Embryonic facial prominence (tissue), 1 donor: ENCODE results near the gene ADAM8.

Experiments used
- DNase-seq: peaks from one replicate; pipeline ENCODE4 v3.0.0-alpha.2; 2016; ENCODE audit errors: extremely low spot score

Gene ADAM8

DNA sequence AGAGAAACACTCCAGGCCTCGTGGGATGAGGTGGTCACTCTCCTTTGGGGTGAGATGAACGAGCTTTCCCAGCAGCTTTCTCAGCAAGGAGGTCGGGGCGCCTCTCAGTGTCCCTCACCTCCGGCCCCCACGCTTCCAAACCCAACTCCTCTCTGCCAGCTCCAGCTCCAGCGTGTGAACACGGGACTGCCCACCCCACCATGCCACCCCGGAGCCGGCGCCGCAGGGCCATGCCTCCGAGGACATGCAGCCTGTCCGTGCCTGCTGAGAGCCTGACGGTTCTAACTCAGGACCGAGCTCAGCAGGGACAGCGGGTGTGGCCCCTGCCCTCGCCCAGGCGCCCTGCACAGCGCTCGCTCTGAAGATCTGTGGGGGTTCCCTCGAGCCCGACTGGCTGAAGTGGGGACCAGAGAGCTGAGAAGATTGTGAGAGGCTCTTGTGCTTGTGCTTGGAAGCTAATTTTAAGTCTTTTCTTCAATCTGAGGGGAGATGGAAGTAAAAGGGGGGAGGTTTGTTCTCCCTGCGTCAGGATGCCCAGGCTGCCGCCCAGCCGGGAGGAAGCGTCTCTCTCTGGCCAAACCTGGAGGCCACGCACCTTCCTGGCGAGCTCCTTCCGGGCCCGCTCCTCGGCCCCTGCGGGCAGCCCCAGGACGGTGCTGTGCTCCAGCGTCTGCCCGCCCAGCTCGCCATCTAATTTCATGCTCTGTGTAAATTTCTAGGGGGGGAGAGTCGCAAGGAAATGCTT lies 5.1 kb upstream of the ADAM8 start:
- DNase-seq = no peak

DNA sequence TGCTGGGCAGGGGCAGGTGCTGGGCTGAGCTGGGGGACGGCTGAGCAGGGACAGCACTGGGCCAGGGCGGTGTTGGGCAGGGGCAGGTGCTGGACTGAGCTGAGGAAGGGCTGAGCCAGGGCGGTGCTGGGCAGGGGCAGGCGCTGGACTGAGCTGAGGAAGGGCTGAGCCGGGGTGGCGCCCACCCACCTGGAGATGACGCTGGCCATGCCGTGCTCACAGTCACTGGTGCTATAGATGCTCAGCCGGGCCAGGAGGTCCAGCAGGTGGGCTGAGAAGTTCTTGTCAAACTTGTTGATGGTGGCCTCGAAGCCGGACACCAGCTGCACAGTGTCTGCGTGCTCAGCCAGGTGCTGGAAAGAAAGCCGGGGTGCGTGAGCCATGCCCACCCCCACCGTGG lies 4.4 kb upstream of the ADAM8 start:
- DNase-seq = no peak

DNA sequence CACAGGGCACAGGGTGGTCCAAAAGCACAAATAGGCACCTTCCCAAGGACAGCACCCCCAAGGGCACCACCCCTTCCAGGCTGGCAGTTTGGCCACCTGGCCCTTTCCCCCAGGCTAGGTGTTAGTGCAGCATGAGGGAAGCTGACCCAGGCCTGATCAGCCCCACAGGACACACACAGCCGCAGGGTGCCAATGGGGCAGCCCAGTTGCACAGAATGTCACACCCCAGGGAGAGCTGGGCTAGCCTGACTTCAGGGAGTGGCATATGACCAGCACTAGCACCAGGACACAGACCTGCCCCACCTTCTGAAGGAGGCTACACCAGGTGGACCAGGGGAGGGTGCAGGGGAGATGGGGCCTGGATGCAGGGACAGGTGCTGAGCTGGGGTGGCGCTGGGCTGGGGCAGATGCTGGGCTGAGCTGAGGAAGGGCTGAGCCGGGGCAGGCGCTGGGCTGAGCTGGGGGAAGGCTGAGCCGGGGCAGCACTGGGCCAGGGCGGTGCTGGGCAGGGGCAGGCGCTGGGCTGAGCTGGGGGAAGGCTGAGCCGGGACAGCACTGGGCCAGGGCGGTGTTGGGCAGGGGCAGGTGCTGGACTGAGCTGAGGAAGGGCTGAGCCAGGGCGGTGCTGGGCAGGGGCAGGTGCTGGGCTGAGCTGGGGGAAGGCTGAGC lies 3.9 kb upstream of the ADAM8 start:
- no peak for DNase-seq

DNA sequence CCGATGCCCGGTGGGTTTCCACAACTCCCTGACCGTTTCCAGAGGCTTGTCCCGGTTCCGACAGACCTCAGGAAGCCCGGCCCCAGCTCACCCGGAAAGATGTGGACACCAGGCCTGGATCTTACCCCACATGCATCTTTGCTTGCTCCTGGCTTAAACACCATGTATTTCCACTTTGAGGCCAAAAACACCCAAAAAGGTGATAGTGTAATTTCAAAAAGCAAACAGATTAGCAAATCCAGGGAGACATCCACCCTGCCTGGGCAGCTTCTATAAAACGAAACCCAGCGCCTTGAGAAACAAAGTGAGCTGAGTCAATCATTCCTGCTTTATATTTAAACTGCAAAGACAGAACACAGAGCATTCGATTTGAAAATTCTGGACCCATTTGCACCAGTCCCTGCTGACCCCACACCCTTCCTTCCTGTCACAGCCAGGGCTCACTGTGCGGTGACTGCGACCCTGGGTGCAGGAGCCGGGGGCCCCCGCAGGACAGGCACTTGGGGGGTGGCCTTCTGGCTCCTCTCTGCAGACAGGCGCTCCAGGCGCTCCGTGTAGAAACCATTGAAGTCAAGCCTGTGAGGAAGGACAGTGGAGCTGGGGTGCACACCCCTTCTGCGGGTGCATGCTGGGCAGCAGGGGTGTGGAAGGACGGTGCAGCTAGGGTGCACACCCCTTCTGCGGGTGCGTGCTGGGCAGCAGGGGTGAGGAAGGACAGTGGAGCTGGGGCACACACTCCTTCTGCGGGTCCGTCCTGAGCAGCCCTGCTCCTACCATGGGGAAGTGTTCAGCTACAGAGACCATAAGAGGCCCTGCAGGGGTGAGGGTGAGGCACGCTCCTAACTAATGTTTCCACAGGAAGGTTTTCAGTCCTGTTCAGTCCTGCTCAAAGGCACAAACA lies 2.9 kb upstream of the ADAM8 start:
- no peak for DNase-seq

DNA sequence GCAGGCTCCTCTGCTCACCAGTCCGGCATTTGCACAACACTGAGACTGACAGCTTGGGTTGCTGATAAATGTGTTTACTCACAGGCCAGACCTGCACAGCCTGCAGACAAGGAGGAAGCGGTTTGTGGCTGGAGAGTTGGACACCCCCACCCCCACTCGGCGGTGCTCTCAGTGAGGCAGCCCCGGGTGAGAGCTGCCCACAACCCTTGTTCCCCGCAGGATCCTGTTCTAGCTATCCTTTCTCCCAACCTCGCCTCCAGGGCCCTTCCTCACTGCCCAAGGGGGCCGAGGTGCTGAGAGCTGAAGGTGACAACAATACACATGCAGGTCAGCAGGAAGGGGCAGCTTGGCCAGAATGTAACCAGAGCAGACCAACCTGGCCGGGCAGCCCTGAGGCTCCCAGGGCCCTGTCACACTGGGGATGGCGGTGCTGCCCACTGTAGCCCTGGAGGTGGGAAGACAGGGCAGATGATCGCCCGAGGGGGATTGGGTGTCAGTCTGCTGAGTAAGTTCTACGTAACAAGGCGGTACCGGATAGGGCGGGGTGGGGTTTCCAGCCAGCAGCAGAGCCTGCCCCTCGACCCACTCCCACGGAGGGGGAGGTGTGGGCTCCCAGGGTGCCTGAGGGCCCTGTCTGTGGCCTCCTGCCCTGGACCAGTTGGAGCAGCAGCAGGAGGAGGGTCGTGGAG lies 2.1 kb upstream of the ADAM8 start:
- no peak for DNase-seq

DNA sequence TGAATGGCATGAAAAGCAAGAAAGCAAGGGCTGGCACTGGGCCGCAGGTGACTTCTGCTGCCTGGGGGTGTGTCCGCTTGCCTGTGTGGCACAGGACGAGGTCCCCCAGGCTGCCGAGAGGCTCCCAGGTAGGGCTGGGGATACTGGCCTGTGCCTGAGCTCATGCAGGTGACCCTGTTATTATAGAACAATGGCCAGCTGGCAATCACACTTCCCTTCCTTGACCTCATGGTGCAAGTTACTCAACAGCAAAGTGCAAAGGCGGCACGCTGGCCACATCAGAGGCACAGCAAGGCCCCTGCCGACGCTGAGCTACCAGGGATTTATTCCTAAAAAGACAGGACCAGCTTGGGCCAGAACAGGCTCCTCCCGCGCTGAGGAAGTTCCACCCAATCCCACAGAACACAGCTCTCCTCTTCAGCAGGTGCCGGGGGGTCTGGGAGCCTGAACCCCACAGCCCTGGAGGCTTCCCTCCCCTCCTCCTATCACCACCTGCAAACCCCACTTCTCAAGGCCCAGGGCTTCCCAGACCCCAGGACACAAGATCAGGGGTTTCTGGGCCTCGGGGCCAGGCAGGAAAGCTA lies 1.4 kb upstream of the ADAM8 start:
- no peak for DNase-seq

DNA sequence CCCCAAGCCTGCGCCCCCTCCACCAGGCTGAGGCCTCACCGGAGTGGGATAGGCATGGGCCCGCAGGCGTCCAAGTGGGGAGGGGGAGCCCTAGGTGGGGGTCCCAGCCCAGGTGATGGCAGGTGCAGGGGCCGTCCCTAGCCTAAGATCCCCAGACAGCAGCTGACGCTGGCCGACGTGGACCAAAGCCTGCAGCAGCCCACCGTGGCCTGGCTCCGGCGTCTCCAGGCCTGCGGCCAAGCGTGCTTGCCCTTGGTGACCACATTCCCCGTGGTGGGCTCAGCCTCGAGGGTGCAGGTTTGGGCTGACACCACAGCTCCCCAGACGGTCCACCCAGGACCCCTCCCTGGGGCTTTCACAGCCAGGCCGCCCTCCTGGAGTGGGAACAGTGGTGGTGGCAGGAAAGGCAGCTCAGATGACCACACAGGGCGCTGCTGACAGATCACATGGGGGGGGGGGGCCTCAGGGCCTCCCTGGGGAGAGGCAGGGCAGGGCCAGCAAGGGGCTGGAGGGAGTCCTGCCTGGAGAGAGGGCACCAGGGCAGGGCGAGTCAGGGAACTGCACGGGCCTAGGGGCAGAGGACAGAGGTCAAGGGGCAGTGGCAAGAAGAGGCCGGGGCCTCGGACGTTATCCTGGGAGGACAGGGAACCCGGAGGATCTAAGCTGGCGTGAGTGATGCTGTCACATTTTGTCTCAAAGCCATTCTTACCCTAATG lies 767 bp upstream of the ADAM8 start:
- no peak for DNase-seq

DNA sequence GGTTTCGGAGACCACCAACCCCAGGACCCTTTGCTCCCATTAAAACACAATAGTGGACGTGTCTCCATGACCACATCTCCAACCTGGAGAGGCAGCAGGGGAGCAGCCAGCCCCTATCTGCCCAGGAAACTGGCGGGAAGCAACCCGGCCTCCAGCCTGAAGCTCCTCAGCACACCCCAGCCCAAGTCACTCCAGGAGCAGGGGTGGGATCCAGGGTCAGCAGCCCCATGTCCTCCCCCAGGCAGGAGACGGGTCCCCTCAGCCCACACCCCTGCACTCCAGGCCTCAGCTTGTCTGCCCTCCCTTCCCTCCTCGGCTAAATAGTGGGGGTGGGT lies 601 bp downstream of the ADAM8 start:
- no peak for DNase-seq

DNA sequence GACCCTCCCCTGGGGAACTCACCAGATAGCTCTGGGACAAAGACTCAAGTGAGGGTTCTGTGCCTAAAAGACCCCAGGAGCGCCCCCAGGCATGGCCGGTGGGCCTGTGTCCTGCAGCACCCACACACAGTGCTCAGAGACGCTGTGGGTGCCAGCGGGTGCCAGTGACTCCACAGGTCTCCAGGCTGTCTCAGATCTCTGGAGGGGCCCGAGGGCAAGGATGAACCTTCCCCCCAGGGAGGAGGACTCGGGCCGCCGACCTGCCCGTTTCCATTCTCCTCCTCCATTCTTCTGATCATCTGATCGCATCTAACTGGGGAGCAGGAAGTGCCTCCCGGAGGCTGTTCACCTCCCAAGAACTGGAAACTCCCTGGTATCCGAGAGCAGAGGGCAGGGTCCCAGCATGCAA lies 980 bp downstream of the ADAM8 start:
- DNase-seq = no peak

DNA sequence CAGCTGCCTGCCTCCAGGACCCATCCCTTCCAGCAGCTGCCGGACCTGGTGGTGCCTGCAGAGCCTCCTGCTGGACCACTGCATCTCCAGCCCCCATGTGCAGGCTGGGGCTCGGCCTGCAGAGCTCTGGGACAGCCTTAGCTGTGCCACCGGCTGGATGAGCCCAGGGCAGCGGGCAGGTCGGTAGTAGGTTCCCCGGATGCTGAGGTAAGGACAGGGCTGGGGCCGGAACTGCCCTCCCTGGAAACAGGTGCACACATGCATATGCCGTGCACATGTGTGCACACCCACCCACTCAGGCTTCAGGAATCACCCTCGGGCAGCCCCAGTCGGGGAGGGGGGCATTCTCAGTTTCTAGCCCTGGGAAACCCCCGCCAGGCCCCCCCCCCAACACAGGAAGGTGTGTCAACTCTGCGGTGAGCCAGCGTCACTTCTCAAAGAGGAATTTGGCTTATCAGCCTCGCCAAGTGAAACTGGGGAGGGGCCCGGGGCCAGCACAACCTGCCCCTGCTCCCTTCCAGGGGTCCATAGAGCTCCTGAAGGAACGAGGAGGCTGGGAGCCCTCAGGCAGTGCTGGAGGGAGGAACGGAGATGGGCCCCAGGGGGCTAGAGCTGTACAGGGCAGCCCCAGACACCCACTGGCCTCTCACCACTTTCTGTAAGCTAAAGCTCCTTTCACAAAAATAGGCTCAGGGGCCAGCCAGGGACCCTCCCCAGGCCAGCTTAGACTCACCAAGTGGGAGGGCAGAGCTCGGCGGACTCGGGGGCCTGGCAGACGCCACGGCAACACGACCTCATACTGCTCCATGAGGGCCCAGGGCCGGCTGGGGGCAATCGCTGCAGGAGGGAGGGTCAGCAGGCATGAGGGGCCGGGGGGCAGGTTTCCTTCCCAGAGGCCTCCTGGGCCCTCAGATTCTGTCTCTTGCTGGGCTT lies 1.7 kb downstream of the ADAM8 start:
- DNase-seq = no peak

DNA sequence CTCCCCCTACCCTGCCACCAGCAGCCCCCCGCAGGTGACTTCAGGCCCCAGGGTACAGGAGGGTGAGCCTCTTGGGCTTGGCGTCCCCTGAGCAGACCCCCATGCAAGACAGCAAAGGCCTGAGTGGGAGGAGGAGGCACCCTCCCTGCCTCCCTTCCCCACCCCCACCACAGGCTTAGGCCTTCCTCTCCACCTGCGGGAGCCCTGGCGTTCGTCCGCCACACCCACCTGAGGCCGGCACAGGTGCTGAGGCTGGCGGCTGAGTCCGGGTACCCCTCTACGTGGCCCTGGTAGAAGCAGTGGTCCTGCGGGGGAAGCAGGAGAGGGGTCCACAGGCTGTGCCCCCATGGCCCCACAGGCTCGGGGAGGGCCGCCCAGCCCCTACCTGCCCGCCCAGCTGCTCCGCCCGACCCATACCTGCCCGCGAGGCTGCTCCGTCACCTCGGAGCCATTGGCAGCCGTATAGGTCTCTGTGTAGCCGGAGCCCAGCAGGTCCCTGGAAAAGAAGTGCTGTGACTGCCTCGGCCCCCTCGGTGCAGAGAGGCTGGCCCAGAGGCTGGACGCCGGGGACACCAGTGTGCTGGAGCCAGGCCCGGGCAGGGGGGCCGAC lies 3.0 kb downstream of the ADAM8 start:
- DNase-seq = no peak

DNA sequence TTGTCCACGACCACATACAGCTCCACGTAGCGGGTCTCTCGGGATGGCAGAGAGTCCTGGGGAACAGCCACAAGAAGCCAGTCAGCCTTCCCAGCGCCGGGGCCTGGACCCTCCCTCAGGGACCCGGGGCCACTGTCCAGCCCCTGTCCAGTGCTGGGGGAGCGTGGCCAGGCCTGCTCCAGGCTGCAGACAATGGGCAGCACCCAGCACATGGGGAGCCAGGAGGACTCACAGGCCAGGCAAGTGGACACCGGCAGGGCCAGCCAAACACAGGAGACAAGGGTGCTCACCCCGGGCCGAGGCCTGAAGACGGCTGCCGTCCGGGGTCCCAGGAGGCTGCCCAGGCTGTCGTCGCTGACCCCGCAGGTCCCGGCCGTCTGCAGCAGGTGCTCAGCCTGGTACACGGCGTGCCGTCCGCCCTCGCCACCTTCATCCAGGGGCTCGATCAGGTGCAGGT lies 3.7 kb downstream of the ADAM8 start:
- no peak for DNase-seq

DNA sequence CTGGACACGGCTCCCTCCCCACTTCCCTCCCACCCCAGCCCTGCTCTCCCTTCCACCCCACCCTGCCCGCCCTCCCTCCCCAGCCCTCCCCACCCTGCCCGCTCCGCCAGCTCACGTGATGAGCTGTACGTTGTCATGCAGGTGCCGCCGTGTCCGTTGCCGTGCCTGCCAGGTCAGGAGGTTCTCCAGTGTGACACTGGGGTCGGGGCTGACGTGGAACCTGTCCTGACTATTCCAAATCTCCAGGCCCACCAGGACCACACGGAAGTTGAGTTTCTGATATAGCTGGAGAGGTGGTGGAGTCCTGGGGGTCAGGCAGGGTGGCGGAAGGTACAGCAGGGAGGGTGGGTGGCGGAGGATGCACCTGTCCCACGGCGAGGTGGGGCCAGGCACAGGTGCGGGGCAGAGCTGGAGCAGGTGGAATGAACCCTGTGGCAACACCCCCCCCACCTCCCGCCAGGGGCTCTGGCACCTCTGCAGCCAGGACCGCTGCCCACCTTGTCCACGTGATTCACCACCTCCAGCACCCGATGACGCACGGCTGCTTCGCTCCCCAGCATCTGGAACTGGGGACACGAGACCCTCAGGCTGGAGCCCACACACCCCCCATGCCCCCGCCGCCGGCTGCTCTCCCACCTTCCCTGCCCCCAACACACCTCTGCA lies 4.2 kb downstream of the ADAM8 start:
- DNase-seq = no peak

DNA sequence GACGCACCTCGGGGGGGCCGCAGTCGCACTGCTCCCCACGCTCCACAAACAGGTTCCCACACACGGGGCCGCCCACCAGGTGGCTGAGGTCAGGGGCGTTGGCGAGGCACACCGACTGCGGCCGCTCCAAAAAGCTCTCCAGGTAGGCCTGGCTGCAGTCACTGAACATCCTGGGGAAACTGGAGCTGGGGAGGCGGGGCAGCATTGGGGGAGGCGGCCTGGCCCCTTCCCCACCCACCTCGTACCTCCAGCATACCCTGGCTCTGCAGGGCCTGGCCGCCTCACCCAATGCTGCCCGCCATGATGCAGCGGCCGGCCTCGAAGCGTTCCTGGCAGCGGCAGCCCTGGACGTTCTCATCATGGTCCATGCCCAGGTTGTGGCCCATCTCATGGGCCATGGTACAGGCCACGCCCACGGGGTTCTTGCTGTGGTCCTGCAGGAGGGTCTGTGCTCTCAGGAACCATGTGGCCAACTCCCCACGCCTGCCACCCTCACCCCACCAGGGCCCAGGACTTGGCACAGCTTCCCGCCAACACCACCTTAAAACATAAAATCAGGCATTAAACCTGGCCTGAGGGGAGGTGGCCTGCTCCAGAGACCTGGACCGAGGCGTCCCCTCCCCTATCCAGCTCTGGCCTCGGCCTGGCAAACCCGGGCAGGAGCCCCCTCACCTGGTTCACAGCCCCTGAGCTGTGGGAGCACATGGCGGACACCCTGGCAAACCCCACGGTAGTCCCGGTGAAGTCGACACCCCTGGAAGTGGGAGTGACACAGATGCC lies 5.0 kb downstream of the ADAM8 start:
- DNase-seq = no peak

DNA sequence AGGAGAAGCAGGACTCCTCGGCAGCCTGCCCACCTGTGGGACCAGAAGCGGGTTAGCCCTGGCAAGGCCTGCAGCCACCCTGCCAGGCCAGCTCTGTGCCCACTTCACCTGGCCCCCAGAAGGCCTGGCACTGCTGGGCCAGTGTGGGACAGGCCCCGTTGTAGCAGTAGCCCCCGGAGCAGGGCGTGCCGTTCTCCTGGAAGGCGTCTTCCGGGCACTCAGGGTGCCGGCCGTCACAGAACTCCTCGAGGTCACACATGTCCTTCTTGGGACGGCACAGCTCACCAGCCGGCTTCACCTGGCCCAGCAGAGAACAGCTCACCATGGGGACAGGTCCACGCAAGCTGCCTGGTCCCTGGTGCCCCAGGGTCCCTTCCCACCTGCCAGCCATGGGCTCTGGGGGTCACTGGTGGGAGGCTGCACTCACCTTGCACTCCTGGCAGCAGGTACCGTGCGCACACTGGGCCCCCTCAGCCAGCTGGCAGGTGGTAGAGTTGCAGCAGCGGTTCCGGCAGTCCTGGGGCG lies 5.8 kb downstream of the ADAM8 start:
- DNase-seq = no peak

DNA sequence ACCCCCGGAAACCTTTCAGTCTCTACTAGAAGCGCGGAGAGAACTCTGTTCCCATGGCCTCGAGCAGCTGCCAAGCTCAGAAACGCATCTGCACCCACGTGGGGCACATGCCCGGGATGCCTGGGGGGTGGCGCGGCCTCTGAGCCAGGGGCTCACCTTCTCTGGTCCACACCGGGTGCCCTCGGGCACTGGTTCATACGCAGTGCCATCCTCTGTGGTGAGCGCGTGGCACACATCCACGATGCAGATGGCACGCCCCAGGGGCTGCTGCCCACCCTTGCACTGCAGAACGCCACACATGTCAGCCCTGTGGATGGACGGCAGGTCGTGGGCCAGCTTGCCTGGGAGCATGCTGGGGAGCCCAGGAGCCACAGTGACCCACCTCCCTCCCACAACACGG lies 6.5 kb downstream of the ADAM8 start:
- DNase-seq = no peak

DNA sequence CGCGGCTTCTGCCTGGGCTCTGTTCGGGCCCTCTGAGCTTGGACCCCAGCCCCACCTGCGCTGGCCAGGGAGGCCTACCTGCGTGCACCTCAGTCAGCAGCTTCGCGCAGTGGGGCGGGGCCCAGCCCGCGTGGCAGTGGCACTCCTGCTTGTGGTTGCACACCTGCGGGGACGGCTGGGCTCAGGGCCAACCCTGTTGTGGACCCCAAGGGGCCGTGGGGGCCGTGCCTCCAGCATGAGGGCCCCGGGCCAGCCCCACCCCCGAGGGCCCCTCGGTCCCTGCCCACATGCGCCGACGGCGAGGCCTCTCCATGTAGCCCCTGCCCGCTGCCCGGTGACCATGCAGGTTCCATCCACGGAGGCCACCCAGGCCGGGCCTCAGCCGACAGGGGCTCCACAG lies 7.3 kb downstream of the ADAM8 start:
- no peak for DNase-seq

DNA sequence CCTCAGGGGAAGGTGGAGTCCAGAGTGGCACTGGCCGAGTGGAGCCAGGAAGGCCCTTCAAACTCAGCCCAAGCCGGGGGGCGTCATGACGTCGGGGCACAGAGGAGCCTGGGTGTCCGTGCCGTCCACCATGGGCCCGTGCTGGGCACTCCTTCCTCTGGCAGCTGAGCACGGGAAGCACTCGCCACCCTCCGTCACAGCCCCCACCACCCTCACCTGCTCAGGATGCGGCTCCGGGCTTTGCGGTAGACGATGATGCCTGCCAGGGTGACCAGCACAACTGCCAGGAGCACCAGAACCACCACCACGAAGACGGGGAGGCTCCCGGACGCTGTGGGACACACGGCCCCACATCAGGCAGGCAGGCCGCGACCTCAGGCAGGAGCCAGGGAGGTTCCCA lies 8.1 kb downstream of the ADAM8 start:
- DNase-seq = no peak
